HFFc6 (cell line): ENCODE data around the gene ZDHHC13. TPM values are rescaled to one million over a fixed set of nuclear protein-coding genes. Genes with fewer than 3 reads are reported as not detected.

Source experiments
- DNase-seq: peaks from one replicate; pipeline ENCODE4 v3.0.0-alpha.2; 2018
- H3K27ac Mint-ChIP-seq: 2 replicates; pipeline ENCODE4 v1.8.0; 2020; ENCODE audit warnings: mild to moderate bottlenecking, mixed read lengths
- H3K27me3 Mint-ChIP-seq: 2 replicates; pipeline ENCODE4 v1.8.0; 2021; ENCODE audit warnings: mild to moderate bottlenecking, moderate library complexity, mixed read lengths; ENCODE audit not compliant: insufficient read depth
- H3K36me3 Mint-ChIP-seq: 2 replicates; pipeline ENCODE4 v1.8.0; 2021; ENCODE audit warnings: low read depth, mixed read lengths
- H3K4me1 Mint-ChIP-seq: 2 replicates; pipeline ENCODE4 v1.8.0; 2020; ENCODE audit warnings: low read depth, mixed read lengths
- H3K4me3 Mint-ChIP-seq: 2 replicates; pipeline ENCODE4 v1.8.0; 2020; ENCODE audit warnings: mild to moderate bottlenecking, moderate library complexity, mixed read lengths
- H3K9me3 Mint-ChIP-seq: 2 replicates; pipeline ENCODE4 v1.8.0; 2020; ENCODE audit warnings: mild to moderate bottlenecking, mixed read lengths
- total RNA-seq, 6 experiments: library from RNA; stranded (reverse); fragmentation: NEBNext Ultra II Directional; extraction: Animal tissue kit (Norgen Biotek cat#: 25700); gene quantifications; 2 replicates in 1 of 6; 3 replicates in 5 of 6; pipeline ENCODE4 v1.2.3, GENCODE V29; 2021
- TF ChIP-seq, protein P1 (sequence below): fragments of 200-600 bp; sonication (generic); IDR thresholded peaks from 2 replicates; pipeline ENCODE4 v1.5.0; 2021; ENCODE audit warnings: antibody characterized with exemption, mild to moderate bottlenecking

The ZDHHC13 gene
- total RNA-seq, 6 experiments from 2014 or later: 9.9 to 15.7 (median 11.2) TPM

DNA sequence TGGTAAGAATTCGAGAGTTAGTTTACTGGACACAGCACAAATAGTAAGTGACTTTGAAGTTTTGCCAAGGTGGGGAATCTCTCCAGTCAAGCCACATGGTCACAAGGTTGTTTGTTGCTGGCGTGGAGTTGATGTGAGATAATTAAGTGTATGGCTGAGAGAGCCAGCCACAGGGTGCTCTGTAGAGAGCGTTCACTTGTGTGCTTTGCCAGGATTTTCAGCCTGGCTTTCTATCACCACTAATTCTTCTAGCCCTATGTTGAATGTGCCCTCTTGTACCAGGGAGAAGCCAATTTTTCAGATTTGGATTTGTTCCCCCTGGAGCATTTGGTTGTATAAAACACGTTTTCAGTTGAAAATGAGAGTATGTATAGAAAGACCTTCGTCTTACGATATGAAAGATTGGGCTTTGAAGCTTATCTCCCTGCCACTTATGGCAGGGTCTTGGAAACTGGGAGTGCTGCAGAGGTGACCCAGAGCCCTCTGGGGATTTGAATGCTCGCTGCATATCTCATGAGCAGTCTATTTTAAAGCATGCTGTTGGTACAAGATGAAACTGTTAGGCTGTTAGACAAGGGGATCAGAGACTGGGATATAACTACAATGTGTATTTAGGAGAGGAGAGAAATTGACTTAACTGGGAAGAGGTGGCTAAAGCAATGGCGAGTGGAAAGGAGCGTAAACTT lies 56.2 kb downstream of the ZDHHC13 start:
- Mint-ChIP-seq H3K4me3 (no peak overlapping the region), H3K27me3 (no peaks in the 10 kb centered on the region), H3K9me3 (no peaks in the 10 kb centered on the region), H3K36me3 (peaks cover 24% of the 10 kb centered on the region; the same call in 1 of the 2 replicates), H3K4me1 (no peaks in the 10 kb centered on the region), H3K27ac (no peak overlapping the region)
- no peak for DNase-seq
- TF ChIP-seq, protein P1, sequence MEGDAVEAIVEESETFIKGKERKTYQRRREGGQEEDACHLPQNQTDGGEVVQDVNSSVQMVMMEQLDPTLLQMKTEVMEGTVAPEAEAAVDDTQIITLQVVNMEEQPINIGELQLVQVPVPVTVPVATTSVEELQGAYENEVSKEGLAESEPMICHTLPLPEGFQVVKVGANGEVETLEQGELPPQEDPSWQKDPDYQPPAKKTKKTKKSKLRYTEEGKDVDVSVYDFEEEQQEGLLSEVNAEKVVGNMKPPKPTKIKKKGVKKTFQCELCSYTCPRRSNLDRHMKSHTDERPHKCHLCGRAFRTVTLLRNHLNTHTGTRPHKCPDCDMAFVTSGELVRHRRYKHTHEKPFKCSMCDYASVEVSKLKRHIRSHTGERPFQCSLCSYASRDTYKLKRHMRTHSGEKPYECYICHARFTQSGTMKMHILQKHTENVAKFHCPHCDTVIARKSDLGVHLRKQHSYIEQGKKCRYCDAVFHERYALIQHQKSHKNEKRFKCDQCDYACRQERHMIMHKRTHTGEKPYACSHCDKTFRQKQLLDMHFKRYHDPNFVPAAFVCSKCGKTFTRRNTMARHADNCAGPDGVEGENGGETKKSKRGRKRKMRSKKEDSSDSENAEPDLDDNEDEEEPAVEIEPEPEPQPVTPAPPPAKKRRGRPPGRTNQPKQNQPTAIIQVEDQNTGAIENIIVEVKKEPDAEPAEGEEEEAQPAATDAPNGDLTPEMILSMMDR: no peak

- H3K27me3 Mint-ChIP-seq: no peaks in the 10 kb centered on the region
- no peak overlapping the region for H3K27ac Mint-ChIP-seq
- no peaks in the 10 kb centered on the region for H3K4me1 Mint-ChIP-seq
- no peak for DNase-seq
- TF ChIP-seq, protein P1: no peak
- peaks cover 21% of the 10 kb centered on the region; the same call in 1 of the 2 replicates for H3K36me3 Mint-ChIP-seq
- no peaks in the 10 kb centered on the region for H3K9me3 Mint-ChIP-seq
- H3K4me3 Mint-ChIP-seq: no peak overlapping the region
Measured at GRCh38 chr11:19173964-19174638, 57.1 kb downstream of the ZDHHC13 start.

DNA sequence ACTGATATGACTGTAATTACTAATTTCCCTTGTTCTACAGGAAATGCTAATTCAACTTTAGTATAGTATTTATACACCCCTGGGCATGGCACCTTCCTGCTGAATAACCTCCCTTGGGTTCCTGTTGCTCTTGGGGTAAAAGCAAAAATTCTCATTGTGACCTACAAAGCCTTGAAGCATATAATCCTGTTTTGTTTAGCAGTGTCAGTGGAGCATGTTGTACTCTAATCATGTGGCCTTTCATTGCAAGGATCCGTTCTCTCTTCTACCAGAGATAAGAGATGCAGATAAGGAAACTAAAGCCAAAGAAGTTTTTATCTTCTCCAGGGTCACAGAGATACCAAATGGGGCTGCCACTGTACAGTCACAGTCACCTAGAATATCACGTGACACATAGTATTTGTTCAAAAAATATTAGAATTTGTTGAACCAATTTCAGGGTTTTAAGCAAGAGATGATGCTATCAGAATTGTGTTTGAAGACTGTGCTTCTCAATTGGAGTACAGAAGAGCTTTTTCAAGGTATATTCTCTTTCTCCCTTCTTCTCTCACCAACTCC lies 59.7 kb downstream of the ZDHHC13 start:
- H3K4me3 Mint-ChIP-seq: no peak overlapping the region
- no peak overlapping the region for H3K27ac Mint-ChIP-seq
- no peaks in the 10 kb centered on the region for H3K9me3 Mint-ChIP-seq
- no peak for DNase-seq
- no peaks in the 10 kb centered on the region for H3K27me3 Mint-ChIP-seq
- TF ChIP-seq, protein P1: no peak
- H3K36me3 Mint-ChIP-seq: peaks cover 16% of the 10 kb centered on the region; the same call in 1 of the 2 replicates
- no peaks in the 10 kb centered on the region for H3K4me1 Mint-ChIP-seq

- H3K9me3 Mint-ChIP-seq: no peaks in the 10 kb centered on the region
- H3K27me3 Mint-ChIP-seq: no peaks in the 10 kb centered on the region
- no peak overlapping the region for H3K4me3 Mint-ChIP-seq
- no peaks in the 10 kb centered on the region; the same call in 1 of the 2 replicates for H3K36me3 Mint-ChIP-seq
- peaks cover 2% of the 10 kb centered on the region; the same call in 1 of the 2 replicates for H3K4me1 Mint-ChIP-seq
- TF ChIP-seq, protein P1: no peak
- DNase-seq: no peak
- no peak overlapping the region for H3K27ac Mint-ChIP-seq
Measured at GRCh38 chr11:19181531-19182261, 64.7 kb downstream of the ZDHHC13 start.

DNA sequence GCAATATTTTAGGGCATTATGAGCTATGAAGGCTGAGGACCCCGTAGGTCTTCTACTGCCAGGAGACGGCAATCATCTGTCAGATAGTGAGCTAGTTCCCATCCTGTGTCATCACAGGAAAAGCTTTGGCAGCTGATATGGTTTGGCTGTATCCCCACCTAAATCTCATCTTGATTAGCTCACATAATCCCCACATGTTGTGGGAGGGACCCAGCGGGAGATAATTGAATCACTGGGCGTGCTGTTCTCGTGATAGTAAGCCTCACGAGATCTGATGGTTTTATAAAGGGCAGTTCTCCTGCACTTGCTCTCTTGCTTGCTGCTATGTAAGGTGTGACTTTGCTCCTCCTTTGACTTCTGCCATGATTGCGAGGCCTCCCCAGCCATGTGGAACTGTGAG lies 66.7 kb downstream of the ZDHHC13 start:
- TF ChIP-seq, protein P1: no peak
- DNase-seq: no peak

More for the DNA sequence above, 66.7 kb downstream of the ZDHHC13 start:
- Mint-ChIP-seq H3K4me1 (peaks cover 10% of the 10 kb centered on the region; the same call in 1 of the 2 replicates), H3K27me3 (no peaks in the 10 kb centered on the region), H3K4me3 (no peak overlapping the region), H3K36me3 (no peaks in the 10 kb centered on the region), H3K9me3 (no peaks in the 10 kb centered on the region), H3K27ac (no peak overlapping the region)
